Stimulated activated effector memory CD8-positive, alpha-beta T cell treated with anti-CD3 and anti-CD28 coated beads, Interleukin-12 subunit alpha, Interleukin-12 subunit beta, amount 100 ng/mL, for 72 hours (primary cell): ENCODE results near the gene IL10.

Experiments
- ATAC-seq: fragments of 150-1000 bp; cut with Tn5 transposase; 2 replicates; pipeline ENCODE4 v1.10.0; 2021
- DNase-seq, 2 donors: peaks; one replicate each; pipeline ENCODE4 v3.0.0; 2021 to 2022; ENCODE audit warnings: low spot score in 2 of 2
- H3K27ac Mint-ChIP-seq: one replicate; pipeline ENCODE4 v1.8.0; 2022; ENCODE audit warnings: mild to moderate bottlenecking, mixed read lengths
- H3K36me3 Mint-ChIP-seq: one replicate; pipeline ENCODE4 v1.8.0; 2022; ENCODE audit warnings: mild to moderate bottlenecking, mixed read lengths
- H3K4me1 Mint-ChIP-seq: one replicate; pipeline ENCODE4 v1.8.0; 2022; ENCODE audit warnings: mixed read lengths
- H3K4me3 Mint-ChIP-seq: one replicate; pipeline ENCODE4 v1.8.0; 2022; ENCODE audit warnings: mild to moderate bottlenecking, mixed read lengths
- H3K9me3 Mint-ChIP-seq: one replicate; pipeline ENCODE4 v1.8.0; 2022; ENCODE audit warnings: mixed read lengths

The IL10 gene

GRCh38 chr1:206761159-206761768 is 11.0 kb downstream of the IL10 start:
- Mint-ChIP-seq H3K4me3 (no peak overlapping the region), H3K9me3 (no peaks in the 10 kb centered on the region), H3K27ac (no peak overlapping the region), H3K4me1 (peaks cover 29% of the 10 kb centered on the region), H3K36me3 (peaks cover 3% of the 10 kb centered on the region)
- no peak for DNase-seq
- no peak for ATAC-seq

GRCh38 chr1:206760590-206760989 is 11.7 kb downstream of the IL10 start:
- H3K4me3 Mint-ChIP-seq = no peak overlapping the region
- no peak for ATAC-seq

GRCh38 chr1:206757524-206758266 is 14.6 kb downstream of the IL10 start:
- H3K36me3 Mint-ChIP-seq = no peaks in the 10 kb centered on the region
- H3K4me1 Mint-ChIP-seq = peaks cover 21% of the 10 kb centered on the region
- no peak overlapping the region for H3K27ac Mint-ChIP-seq
- ATAC-seq (peak; percentile 98), DNase-seq (no peak)
- H3K9me3 Mint-ChIP-seq = no peaks in the 10 kb centered on the region
- H3K4me3 Mint-ChIP-seq = no peak overlapping the region

More at GRCh38 chr1:206760590-206760989, 11.7 kb downstream of the IL10 start:
- no peak for DNase-seq
- Mint-ChIP-seq H3K9me3 (no peaks in the 10 kb centered on the region), H3K36me3 (no peaks in the 10 kb centered on the region), H3K4me1 (peaks cover 25% of the 10 kb centered on the region), H3K27ac (no peak overlapping the region)

GRCh38 chr1:206754011-206754410 is 18.3 kb downstream of the IL10 start:
- no peak overlapping the region for H3K4me3 Mint-ChIP-seq
- peaks cover 25% of the 10 kb centered on the region for H3K4me1 Mint-ChIP-seq
- H3K9me3 Mint-ChIP-seq = no peaks in the 10 kb centered on the region
- H3K27ac Mint-ChIP-seq = no peak overlapping the region
- H3K36me3 Mint-ChIP-seq = no peaks in the 10 kb centered on the region
- DNase-seq (no peak), ATAC-seq (no peak)

GRCh38 chr1:206753141-206753540 is 19.2 kb downstream of the IL10 start:
- Mint-ChIP-seq H3K36me3 (no peaks in the 10 kb centered on the region), H3K4me1 (peaks cover 33% of the 10 kb centered on the region), H3K27ac (no peak overlapping the region), H3K4me3 (no peak overlapping the region), H3K9me3 (no peaks in the 10 kb centered on the region)
- no peak for ATAC-seq
- DNase-seq = no peak

- Mint-ChIP-seq H3K9me3 (no peaks in the 10 kb centered on the region), H3K4me3 (no peak overlapping the region), H3K27ac (no peak overlapping the region), H3K36me3 (no peaks in the 10 kb centered on the region), H3K4me1 (peaks cover 34% of the 10 kb centered on the region)
- DNase-seq = no peak
- ATAC-seq = no peak
Observed at GRCh38 chr1:206752481-206752880, 19.8 kb downstream of the IL10 start.

GRCh38 chr1:206751891-206752290 is 20.4 kb downstream of the IL10 start:
- ATAC-seq = no peak
- DNase-seq = no peak
- Mint-ChIP-seq H3K4me3 (no peak overlapping the region), H3K9me3 (no peaks in the 10 kb centered on the region), H3K4me1 (peaks cover 34% of the 10 kb centered on the region), H3K36me3 (no peaks in the 10 kb centered on the region), H3K27ac (no peak overlapping the region)

GRCh38 chr1:206748348-206749030 is 23.8 kb downstream of the IL10 start:
- ATAC-seq (no peak), DNase-seq (no peak)
- no peaks in the 10 kb centered on the region for H3K36me3 Mint-ChIP-seq
- H3K27ac Mint-ChIP-seq = no peak overlapping the region
- H3K4me1 Mint-ChIP-seq = peaks cover 43% of the 10 kb centered on the region
- no peak overlapping the region for H3K4me3 Mint-ChIP-seq
- no peaks in the 10 kb centered on the region for H3K9me3 Mint-ChIP-seq

GRCh38 chr1:206745301-206745700 is 27.0 kb downstream of the IL10 start:
- no peaks in the 10 kb centered on the region for H3K9me3 Mint-ChIP-seq
- peaks cover 66% of the 10 kb centered on the region for H3K4me1 Mint-ChIP-seq
- ATAC-seq = no peak
- no peak overlapping the region for H3K4me3 Mint-ChIP-seq
- DNase-seq = no peak
- peaks cover 5% of the 10 kb centered on the region for H3K36me3 Mint-ChIP-seq
- H3K27ac Mint-ChIP-seq = peak overlapping the region; percentile 17

- no peak overlapping the region for H3K4me3 Mint-ChIP-seq
- peak overlapping the region; percentile 17 for H3K27ac Mint-ChIP-seq
- no peaks in the 10 kb centered on the region for H3K9me3 Mint-ChIP-seq
- H3K4me1 Mint-ChIP-seq = peaks cover 71% of the 10 kb centered on the region
- H3K36me3 Mint-ChIP-seq = peaks cover 5% of the 10 kb centered on the region
- ATAC-seq = peak; percentile 57
- no peak for DNase-seq
Observed at GRCh38 chr1:206744683-206745082, 27.6 kb downstream of the IL10 start.

- Mint-ChIP-seq H3K27ac (peak overlapping the region; percentile 61), H3K36me3 (peaks cover 6% of the 10 kb centered on the region), H3K9me3 (no peaks in the 10 kb centered on the region), H3K4me3 (peak overlapping the region; percentile 42), H3K4me1 (peaks cover 80% of the 10 kb centered on the region)
- DNase-seq (peak in 1 of 2 donors; percentile 68), ATAC-seq (peak; percentile 59)
Observed at GRCh38 chr1:206742719-206743383, 29.4 kb downstream of the IL10 start.

- Mint-ChIP-seq H3K9me3 (no peaks in the 10 kb centered on the region), H3K4me3 (no peak overlapping the region), H3K4me1 (peaks cover 91% of the 10 kb centered on the region), H3K27ac (peak overlapping the region; percentile 65), H3K36me3 (peaks cover 21% of the 10 kb centered on the region)
- DNase-seq = no peak
- no peak for ATAC-seq
Observed at GRCh38 chr1:206741142-206741701, 31.1 kb downstream of the IL10 start.

- DNase-seq = peak in 1 of 2 donors; percentile 77
- Mint-ChIP-seq H3K4me3 (peak overlapping the region; percentile 57), H3K27ac (peak overlapping the region; percentile 92), H3K36me3 (peaks cover 34% of the 10 kb centered on the region), H3K9me3 (no peaks in the 10 kb centered on the region), H3K4me1 (peaks cover 94% of the 10 kb centered on the region)
- peak; percentile 85 for ATAC-seq
Observed at GRCh38 chr1:206739411-206740076, 32.8 kb downstream of the IL10 start.

- DNase-seq (no peak), ATAC-seq (no peak)
- Mint-ChIP-seq H3K36me3 (peaks cover 40% of the 10 kb centered on the region), H3K27ac (peak overlapping the region; percentile 92), H3K9me3 (no peaks in the 10 kb centered on the region), H3K4me1 (peaks cover 97% of the 10 kb centered on the region), H3K4me3 (peak overlapping the region; percentile 57)
Observed at GRCh38 chr1:206738370-206739366, 33.6 kb downstream of the IL10 start.
